Iris pigment epithelial cell (primary cell): ENCODE results near the gene COA1.

ENCODE experiments used
- DNase-seq: peaks from one replicate; pipeline ENCODE4 v3.0.0-alpha.2; 2011; ENCODE audit warnings: low read depth

The COA1 gene

DNA sequence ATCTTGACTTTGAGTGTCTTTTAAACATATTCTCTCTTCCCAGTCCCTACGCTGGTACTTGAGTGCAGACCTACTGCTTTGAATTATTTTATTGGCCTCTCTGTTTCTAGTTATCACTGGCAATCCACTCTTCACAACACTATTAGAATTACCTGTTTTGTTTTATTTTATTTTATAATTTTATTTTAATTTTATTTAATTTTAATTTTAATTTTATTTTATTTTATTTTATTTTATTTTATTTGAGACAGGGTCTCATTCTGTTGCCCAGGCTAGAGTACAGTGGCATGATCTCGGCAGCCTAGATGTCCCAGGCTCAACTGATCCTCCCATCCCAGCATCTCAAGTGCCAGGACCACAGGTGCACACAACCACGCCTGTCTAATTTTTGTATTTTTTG lies 139.6 kb downstream of the COA1 start:
- DNase-seq, result no peak
